ENCODE results near the gene CNTN1.

DNA sequence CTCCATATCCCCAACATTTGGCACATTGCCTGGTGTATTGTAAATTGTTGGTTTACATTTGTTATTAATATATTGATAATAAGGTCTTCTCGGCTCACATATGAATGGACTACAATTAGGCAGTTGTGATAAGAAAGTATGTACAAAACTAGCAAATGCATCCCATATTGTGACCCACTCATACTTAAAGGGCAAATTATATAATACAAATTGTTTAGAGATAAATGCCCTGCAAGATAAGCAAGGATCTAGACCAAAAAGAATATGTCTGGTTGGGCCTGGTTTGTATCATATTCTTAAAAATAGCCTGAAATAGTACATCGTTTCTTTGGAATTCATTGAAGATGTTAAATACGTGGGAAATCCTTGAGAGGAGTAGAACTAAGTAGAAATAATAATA is 151.3 kb downstream of the CNTN1 start:
- TF ChIP-seq ZNF747 (tag by site-specific recombination; IDR thresholded peaks at IDR 0.05) (no peak), ZNF121 (tag by site-specific recombination; IDR thresholded peaks at IDR 0.05) (no peak), ZNF514 (tag by site-specific recombination; IDR thresholded peaks at IDR 0.05) (no peak), ZSCAN30 (tag by site-specific recombination; IDR thresholded peaks at IDR 0.05) (no peak), ZNF324 (tag by site-specific recombination; IDR thresholded peaks at IDR 0.05) (no peak), ZNF76 (tag by site-specific recombination; IDR thresholded peaks at IDR 0.05; ENCODE audit: borderline replicate concordance, low read depth) (no peak)
- TF ChIP-seq, protein P1, sequence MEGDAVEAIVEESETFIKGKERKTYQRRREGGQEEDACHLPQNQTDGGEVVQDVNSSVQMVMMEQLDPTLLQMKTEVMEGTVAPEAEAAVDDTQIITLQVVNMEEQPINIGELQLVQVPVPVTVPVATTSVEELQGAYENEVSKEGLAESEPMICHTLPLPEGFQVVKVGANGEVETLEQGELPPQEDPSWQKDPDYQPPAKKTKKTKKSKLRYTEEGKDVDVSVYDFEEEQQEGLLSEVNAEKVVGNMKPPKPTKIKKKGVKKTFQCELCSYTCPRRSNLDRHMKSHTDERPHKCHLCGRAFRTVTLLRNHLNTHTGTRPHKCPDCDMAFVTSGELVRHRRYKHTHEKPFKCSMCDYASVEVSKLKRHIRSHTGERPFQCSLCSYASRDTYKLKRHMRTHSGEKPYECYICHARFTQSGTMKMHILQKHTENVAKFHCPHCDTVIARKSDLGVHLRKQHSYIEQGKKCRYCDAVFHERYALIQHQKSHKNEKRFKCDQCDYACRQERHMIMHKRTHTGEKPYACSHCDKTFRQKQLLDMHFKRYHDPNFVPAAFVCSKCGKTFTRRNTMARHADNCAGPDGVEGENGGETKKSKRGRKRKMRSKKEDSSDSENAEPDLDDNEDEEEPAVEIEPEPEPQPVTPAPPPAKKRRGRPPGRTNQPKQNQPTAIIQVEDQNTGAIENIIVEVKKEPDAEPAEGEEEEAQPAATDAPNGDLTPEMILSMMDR (tag by site-specific recombination; IDR thresholded peaks at IDR 0.05): no peak
- TF ChIP-seq, protein P2, sequence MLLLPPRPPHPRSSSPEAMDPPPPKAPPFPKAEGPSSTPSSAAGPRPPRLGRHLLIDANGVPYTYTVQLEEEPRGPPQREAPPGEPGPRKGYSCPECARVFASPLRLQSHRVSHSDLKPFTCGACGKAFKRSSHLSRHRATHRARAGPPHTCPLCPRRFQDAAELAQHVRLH (tag by site-specific recombination; IDR thresholded peaks at IDR 0.05): no peak
- TF ChIP-seq, protein P3, sequence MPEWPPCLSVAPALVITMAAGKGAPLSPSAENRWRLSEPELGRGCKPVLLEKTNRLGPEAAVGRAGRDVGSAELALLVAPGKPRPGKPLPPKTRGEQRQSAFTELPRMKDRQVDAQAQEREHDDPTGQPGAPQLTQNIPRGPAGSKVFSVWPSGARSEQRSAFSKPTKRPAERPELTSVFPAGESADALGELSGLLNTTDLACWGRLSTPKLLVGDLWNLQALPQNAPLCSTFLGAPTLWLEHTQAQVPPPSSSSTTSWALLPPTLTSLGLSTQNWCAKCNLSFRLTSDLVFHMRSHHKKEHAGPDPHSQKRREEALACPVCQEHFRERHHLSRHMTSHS (tag by site-specific recombination; IDR thresholded peaks at IDR 0.05): no peak
- TF ChIP-seq, protein P4, sequence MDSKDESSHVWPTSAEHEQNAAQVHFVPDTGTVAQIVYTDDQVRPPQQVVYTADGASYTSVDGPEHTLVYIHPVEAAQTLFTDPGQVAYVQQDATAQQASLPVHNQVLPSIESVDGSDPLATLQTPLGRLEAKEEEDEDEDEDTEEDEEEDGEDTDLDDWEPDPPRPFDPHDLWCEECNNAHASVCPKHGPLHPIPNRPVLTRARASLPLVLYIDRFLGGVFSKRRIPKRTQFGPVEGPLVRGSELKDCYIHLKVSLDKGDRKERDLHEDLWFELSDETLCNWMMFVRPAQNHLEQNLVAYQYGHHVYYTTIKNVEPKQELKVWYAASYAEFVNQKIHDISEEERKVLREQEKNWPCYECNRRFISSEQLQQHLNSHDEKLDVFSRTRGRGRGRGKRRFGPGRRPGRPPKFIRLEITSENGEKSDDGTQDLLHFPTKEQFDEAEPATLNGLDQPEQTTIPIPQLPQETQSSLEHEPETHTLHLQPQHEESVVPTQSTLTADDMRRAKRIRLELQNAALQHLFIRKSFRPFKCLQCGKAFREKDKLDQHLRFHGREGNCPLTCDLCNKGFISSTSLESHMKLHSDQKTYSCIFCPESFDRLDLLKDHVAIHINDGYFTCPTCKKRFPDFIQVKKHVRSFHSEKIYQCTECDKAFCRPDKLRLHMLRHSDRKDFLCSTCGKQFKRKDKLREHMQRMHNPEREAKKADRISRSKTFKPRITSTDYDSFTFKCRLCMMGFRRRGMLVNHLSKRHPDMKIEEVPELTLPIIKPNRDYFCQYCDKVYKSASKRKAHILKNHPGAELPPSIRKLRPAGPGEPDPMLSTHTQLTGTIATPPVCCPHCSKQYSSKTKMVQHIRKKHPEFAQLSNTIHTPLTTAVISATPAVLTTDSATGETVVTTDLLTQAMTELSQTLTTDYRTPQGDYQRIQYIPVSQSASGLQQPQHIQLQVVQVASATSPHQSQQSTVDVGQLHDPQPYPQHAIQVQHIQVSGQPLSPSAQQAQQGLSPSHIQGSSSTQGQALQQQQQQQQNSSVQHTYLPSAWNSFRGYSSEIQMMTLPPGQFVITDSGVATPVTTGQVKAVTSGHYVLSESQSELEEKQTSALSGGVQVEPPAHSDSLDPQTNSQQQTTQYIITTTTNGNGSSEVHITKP (tag by site-specific recombination; IDR thresholded peaks at IDR 0.05): no peak
- TF ChIP-seq, protein P5, sequence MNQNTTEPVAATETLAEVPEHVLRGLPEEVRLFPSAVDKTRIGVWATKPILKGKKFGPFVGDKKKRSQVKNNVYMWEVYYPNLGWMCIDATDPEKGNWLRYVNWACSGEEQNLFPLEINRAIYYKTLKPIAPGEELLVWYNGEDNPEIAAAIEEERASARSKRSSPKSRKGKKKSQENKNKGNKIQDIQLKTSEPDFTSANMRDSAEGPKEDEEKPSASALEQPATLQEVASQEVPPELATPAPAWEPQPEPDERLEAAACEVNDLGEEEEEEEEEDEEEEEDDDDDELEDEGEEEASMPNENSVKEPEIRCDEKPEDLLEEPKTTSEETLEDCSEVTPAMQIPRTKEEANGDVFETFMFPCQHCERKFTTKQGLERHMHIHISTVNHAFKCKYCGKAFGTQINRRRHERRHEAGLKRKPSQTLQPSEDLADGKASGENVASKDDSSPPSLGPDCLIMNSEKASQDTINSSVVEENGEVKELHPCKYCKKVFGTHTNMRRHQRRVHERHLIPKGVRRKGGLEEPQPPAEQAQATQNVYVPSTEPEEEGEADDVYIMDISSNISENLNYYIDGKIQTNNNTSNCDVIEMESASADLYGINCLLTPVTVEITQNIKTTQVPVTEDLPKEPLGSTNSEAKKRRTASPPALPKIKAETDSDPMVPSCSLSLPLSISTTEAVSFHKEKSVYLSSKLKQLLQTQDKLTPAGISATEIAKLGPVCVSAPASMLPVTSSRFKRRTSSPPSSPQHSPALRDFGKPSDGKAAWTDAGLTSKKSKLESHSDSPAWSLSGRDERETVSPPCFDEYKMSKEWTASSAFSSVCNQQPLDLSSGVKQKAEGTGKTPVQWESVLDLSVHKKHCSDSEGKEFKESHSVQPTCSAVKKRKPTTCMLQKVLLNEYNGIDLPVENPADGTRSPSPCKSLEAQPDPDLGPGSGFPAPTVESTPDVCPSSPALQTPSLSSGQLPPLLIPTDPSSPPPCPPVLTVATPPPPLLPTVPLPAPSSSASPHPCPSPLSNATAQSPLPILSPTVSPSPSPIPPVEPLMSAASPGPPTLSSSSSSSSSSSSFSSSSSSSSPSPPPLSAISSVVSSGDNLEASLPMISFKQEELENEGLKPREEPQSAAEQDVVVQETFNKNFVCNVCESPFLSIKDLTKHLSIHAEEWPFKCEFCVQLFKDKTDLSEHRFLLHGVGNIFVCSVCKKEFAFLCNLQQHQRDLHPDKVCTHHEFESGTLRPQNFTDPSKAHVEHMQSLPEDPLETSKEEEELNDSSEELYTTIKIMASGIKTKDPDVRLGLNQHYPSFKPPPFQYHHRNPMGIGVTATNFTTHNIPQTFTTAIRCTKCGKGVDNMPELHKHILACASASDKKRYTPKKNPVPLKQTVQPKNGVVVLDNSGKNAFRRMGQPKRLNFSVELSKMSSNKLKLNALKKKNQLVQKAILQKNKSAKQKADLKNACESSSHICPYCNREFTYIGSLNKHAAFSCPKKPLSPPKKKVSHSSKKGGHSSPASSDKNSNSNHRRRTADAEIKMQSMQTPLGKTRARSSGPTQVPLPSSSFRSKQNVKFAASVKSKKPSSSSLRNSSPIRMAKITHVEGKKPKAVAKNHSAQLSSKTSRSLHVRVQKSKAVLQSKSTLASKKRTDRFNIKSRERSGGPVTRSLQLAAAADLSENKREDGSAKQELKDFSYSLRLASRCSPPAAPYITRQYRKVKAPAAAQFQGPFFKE (tag by site-specific recombination; IDR thresholded peaks at IDR 0.05; ENCODE audit: borderline replicate concordance): no peak
- TF ChIP-seq, protein P6, sequence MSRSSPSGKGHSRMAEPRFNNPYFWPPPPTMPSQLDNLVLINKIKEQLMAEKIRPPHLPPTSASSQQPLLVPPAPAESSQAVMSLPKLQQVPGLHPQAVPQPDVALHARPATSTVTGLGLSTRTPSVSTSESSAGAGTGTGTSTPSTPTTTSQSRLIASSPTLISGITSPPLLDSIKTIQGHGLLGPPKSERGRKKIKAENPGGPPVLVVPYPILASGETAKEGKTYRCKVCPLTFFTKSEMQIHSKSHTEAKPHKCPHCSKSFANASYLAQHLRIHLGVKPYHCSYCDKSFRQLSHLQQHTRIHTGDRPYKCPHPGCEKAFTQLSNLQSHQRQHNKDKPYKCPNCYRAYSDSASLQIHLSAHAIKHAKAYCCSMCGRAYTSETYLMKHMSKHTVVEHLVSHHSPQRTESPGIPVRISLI (tag by site-specific recombination; IDR thresholded peaks at IDR 0.05): no peak
- TF ChIP-seq, protein P7, sequence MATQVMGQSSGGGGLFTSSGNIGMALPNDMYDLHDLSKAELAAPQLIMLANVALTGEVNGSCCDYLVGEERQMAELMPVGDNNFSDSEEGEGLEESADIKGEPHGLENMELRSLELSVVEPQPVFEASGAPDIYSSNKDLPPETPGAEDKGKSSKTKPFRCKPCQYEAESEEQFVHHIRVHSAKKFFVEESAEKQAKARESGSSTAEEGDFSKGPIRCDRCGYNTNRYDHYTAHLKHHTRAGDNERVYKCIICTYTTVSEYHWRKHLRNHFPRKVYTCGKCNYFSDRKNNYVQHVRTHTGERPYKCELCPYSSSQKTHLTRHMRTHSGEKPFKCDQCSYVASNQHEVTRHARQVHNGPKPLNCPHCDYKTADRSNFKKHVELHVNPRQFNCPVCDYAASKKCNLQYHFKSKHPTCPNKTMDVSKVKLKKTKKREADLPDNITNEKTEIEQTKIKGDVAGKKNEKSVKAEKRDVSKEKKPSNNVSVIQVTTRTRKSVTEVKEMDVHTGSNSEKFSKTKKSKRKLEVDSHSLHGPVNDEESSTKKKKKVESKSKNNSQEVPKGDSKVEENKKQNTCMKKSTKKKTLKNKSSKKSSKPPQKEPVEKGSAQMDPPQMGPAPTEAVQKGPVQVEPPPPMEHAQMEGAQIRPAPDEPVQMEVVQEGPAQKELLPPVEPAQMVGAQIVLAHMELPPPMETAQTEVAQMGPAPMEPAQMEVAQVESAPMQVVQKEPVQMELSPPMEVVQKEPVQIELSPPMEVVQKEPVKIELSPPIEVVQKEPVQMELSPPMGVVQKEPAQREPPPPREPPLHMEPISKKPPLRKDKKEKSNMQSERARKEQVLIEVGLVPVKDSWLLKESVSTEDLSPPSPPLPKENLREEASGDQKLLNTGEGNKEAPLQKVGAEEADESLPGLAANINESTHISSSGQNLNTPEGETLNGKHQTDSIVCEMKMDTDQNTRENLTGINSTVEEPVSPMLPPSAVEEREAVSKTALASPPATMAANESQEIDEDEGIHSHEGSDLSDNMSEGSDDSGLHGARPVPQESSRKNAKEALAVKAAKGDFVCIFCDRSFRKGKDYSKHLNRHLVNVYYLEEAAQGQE (tag by site-specific recombination; IDR thresholded peaks at IDR 0.05): no peak

Data from HEK293 (cell line).